Stimulated activated CD8-positive, alpha-beta memory T cell treated with anti-CD3 and anti-CD28 coated beads, Interleukin-7, amount 100 ng/mL, for 1 hour (primary cell): ENCODE results near the gene C10orf67.

Source experiments
- DNase-seq, 2 donors: peaks; one replicate each; pipeline ENCODE4 v3.0.0-alpha.2; 2020; ENCODE audit warnings: low read depth in 2 of 2

The C10orf67 gene

GRCh38 chr10:23172429-23173213 lies 172.0 kb downstream of the C10orf67 start:
- DNase-seq = no peak

DNA sequence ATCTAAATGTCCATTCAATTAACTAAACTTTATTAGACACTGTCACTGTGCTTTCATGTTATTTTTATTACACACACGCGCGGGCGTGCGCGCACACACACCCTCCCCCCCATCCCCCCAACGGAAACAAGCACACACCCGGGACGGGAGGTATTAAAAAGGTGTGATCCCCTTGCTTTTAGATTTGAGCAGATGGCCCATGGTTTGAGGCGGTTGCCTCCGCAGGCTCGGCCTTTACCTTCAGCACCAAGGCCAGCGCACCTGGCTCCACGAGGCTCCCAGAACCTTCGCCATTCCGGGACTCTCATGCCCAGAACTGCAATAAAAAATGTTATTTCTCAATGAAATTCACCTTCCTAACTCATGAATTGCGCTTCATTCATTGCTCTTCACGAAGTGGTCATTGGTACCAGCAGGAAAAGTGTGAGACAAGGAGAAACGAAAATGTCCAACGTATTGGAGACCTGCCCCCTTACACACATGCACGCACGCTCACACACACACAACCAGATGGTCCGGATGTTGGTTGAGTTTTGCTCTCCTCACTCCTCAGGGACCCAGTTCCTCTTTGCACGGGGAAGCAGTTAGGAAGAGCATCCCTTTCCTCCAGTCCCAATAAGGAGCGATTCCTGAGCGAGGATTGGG lies 173.2 kb downstream of the C10orf67 start:
- no peak for DNase-seq

- DNase-seq = no peak
Observed at GRCh38 chr10:23158370-23158769, 186.2 kb downstream of the C10orf67 start.

- DNase-seq = no peak
Observed at GRCh38 chr10:23157691-23158369, 186.8 kb downstream of the C10orf67 start.

GRCh38 chr10:23157239-23157681 lies 187.3 kb downstream of the C10orf67 start:
- no peak for DNase-seq

GRCh38 chr10:23156447-23157150 lies 188.0 kb downstream of the C10orf67 start:
- no peak for DNase-seq

- DNase-seq = no peak
Observed at GRCh38 chr10:23155169-23155568, 189.4 kb downstream of the C10orf67 start.
